Cortex of kidney (tissue), 1 donor: ENCODE results near the gene LPIN1.
"Not testable (repeated sequence)": the region's sequence is repeated elsewhere in the genome, so short reads cannot be mapped to it uniquely, and the experiment has no call there.

Experiments used
- DNase-seq: peaks from one replicate; lab custom pipeline; 2025; lab: John Stamatoyannopoulos, UW

LPIN1 gene

GRCh38 chr2:11715987-11716652 lies 30.3 kb upstream of the LPIN1 start:
- DNase-seq, result no peak

DNA sequence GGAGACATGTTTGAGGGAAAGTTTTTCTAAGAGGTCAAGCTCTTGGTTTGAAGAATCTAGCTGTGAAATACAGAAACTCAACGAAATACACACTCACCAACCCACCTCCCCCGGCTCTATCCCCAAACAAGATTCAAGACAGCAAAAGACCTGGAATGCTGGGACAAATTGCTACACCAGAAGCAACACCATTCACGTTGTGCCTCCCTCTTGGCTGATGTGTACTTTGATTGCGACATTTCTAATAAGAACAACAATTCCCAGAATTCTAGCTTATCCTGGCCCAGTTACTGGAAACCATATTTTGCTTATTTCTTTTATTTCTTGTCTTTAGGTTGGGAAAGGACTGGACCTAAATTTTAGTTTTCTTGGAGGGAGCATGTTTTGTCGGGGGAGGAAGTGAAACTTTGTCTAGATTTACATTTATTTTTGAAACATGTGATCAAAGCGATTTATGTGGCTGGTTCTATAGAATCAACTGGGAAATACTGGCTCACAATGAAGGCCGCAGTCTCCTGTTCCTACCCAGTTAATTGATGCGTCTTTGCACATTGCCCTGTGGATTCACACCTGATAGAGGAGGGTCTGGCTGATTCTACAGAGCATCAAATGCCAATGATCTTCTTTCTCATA lies 29.6 kb upstream of the LPIN1 start:
- DNase-seq, result no peak

DNA sequence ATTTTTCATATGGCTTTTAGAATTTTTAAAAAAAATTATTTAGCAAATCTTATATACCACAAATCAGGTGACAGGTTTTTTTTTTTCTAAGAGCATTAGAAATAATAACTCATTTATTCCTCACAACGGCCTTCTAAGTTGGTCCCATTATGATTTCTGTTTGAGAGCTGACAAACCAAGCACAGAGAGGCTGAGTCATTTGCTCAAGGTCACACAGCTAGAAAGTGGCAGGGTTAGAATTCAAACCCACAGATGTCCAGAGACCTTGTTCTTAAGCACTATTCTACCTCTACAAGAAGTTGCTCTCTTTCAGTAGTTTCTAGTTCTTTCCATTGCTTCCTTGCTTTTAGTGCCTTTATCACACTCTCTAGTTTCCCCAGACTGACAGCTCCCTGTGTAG lies 28.8 kb upstream of the LPIN1 start:
- no peak for DNase-seq

GRCh38 chr2:11718606-11719005 lies 27.8 kb upstream of the LPIN1 start:
- no peak for DNase-seq

- no peak for DNase-seq
These were observed 27.0 kb upstream of the LPIN1 start for GRCh38 chr2:11719230-11719977.

GRCh38 chr2:11720752-11721151 lies 25.7 kb upstream of the LPIN1 start:
- DNase-seq, result no peak

- DNase-seq, result no peak
These were observed 24.0 kb upstream of the LPIN1 start for GRCh38 chr2:11722292-11723060.

DNA sequence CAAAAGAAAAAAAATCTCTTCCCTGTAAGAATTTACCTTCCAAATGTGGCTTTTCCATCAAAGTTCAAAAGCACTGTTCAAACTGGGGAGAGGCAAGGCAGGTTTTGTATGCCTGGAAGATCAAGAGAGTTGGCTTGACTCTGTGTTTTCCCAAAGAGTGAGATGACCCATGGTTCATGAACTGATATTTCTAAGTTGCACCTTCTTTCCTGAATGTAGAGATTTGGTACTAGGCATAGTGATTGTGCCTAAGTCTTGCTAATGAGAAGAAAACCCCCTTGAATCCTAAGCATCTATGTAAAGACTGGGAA lies 23.4 kb upstream of the LPIN1 start:
- no peak for DNase-seq

DNA sequence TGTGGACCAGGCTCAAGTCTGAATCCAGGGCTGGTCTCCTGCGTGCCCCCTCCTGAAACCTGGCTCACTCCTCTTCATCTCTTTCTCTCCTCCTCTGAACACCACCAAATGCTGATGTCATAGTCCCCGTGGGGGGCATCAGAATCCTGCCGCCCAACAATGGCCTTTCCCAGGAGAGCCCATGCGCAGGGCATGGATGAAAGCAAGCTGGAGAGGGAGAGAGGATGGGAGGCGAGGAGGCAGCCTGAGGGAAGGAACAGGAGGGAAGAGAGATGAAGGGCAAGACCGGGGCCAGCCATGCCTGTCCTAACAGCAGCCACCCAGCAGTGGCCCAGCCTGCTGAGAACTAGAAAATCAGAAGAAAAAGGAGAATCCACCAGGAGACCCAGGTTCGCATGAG lies 22.3 kb upstream of the LPIN1 start:
- DNase-seq, result no peak

- no peak for DNase-seq
These were observed 20.0 kb upstream of the LPIN1 start for GRCh38 chr2:11726384-11726783.

DNA sequence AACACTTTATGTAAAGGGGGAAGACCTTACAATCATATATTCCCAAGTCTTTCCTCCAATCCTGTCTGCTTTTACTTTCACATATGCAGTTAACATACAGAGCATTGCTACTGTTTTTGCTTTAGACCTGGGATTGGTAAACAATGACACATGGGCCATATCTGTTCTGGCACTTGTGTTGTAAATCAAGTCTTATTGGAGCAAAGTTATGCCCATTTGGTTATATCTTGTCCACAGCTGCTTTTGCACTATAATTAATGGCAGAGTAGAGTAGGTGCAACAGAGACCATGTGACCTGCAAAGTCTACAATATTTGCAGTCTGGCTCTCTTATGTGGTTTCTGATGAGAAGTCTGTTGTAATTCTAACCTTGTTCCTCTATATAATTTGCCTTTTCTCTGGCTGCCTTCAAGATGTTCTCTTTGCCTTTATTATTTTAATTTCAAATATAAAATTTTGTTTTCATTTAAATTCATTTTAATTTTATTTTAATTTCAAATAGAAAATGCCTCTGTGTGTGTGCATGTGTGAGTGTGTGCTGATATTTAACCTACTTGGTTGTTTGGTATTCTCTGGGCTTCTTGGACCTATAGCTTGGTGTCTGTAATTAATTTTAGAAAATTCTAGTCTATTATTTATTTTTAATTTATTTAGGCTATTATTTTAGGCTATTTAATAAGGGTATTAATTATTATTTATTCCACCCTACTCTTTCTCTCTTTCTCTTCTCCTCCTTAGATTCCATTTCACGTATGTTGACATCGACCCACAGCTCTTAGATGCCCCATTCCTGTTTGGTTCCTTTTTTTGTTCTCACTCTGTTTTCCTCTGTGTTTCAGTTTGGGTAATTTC lies 16.8 kb upstream of the LPIN1 start:
- no peak for DNase-seq

DNA sequence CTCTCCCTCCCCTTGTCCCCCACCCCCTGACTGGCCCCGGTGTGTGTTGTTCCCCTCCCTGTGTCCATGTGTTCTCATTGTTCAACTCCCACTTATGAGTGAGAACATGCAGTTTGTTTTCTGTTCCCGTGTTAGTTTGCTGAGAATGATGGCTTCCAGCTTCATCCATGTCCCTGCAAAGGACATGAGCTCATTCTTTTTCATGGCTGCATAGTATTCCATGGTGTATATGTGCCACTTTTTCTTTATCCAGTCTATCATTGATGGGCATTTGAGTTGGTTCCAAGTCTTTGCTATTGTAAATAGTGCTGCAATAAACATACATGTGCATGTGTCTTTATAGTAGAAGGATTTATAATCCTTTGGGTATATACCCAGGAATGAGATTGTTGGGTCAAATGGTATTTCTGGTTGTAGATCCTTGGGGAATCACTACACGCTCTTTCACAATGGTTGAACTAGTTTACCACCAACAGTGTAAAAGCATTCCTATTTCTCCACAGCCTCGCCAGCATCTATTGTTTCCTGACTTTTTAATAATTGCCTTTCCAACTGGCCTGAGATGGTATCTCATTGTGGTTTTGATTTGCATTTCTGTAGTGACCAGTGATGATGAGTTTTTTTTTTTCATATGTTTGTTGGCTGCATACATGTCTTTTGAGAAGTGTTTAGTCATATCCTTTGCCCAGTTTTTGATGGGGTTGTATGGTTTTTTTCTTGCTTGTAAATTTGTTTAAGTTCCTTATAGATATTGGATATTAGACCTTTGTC lies 15.0 kb upstream of the LPIN1 start:
- not testable (repeated sequence) for DNase-seq

- no peak for DNase-seq
These were observed 13.8 kb upstream of the LPIN1 start for GRCh38 chr2:11732587-11732986.

DNA sequence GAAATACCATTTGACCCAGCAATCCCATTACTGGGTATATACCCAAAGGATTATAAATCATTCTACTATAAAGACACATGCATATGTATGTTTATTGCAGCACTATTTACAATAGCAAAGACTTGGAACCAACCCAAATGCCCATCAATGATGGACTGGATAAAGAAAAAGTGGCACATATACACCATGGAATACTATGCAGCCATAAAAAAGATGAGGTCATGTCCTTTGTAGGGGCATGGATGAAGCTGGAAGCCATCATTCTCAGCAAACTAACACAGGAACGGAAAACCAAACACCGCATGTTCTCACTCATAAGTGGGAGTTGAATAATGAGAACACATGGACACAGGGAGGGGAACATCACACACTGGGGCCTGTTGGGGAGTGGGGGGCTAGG lies 8.6 kb upstream of the LPIN1 start:
- DNase-seq, result not testable (repeated sequence)

GRCh38 chr2:11738589-11739436 lies 7.6 kb upstream of the LPIN1 start:
- DNase-seq, result no peak

DNA sequence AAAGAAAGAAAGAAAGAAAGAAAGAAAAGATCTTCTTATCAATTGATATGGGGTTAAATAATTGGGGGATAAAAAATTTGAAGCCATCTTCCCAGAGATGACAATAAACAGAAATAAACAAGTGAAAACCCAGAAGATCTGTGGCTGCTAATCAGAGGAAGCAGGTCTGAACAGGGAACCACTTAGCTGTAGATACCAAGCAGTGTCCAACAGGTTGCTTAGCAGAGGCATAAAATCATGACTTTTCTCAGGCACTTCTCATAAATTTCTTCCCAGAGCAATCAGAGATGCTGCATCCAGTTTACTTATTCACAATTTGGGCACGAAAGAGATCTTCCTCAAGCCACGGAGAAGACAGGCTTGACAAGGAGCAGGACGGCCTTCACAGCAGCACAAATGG lies 5.7 kb upstream of the LPIN1 start:
- no peak for DNase-seq

- no peak for DNase-seq
These were observed 4.1 kb upstream of the LPIN1 start for GRCh38 chr2:11742317-11742701.

- DNase-seq, result no peak
These were observed 3.6 kb upstream of the LPIN1 start for GRCh38 chr2:11742702-11743357.

DNA sequence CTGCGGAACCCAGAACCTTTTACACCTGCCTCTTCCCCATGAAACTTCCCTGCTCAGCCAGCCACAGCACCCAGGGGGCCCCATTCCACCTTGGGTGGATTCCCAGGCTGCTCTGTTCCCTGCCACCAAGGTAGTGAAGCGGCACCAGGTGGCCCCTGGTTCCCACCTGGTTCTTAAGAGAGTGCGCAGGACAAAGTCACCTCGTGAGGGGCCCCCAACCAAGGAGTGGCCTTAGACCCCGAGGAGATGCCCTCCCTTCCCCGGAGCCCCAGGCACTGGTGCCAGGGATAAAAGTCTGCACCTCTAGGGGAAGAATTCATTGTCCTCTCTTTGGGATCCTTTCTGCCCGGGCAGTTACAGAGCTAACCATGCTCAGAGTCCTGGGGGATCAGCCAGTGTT lies 3.1 kb upstream of the LPIN1 start:
- DNase-seq, result no peak
